Colonic mucosa (tissue), 4 donors: ENCODE data around the gene TCERG1L. TPM values are rescaled to one million over a fixed set of nuclear protein-coding genes. Genes with fewer than 3 reads are reported as not detected.

Experiments
- DNase-seq: peaks from one replicate; pipeline ENCODE4 v3.0.0-alpha.2; 2020
- H3K27ac ChIP-seq: fragments of 200-600 bp; one replicate; pipeline ENCODE4 v1.8.0; 2021
- H3K27me3 ChIP-seq: fragments of 200-600 bp; one replicate; pipeline ENCODE4 v1.8.0; 2021
- H3K36me3 ChIP-seq: fragments of 200-600 bp; one replicate; pipeline ENCODE4 v1.8.0; 2021
- H3K4me1 ChIP-seq: fragments of 200-600 bp; one replicate; pipeline ENCODE4 v1.8.0; 2021; ENCODE audit warnings: mild to moderate bottlenecking
- H3K4me3 ChIP-seq: fragments of 200-600 bp; one replicate; pipeline ENCODE4 v1.8.0; 2021
- H3K9ac ChIP-seq, 2 donors: one replicate each; pipeline ENCODE4 v1.7.0; 2013; ENCODE audit warnings: control low read depth in 2 of 2, low read depth in 2 of 2, low read length in 2 of 2
- H3K9me3 ChIP-seq: fragments of 200-600 bp; one replicate; pipeline ENCODE4 v1.8.0; 2021
- intact Hi-C: fragments of 100-400 bp; cut with DNase I; formaldehyde crosslinking; loops from one replicate; pipeline ENCODE4 v1.14.1; 2022
- total RNA-seq, 2 donors: library from RNA; stranded (reverse); fragmentation: NEBNext Ultra II Directional in 1 of 2; extraction: Animal tissue kit (Norgen Biotek cat#: 25700) in 1 of 2; gene quantifications; one replicate each; pipeline ENCODE4 v1.2.1, GENCODE V29; 2021
- TF ChIP-seq, protein P1 (sequence below): fragments of 200-600 bp; IDR thresholded peaks from one replicate; pipeline ENCODE4 v1.8.0; 2022; ENCODE audit warnings: antibody characterized with exemption, mild to moderate bottlenecking
- donor health status: healthy.
- donor health status: DM: no; HTN: no; CAD: no.
- donor health status: DM: no; HTN: no; CAD: no.

TCERG1L gene
- total RNA-seq, 2 donors from 2014 or later: not detected

DNA sequence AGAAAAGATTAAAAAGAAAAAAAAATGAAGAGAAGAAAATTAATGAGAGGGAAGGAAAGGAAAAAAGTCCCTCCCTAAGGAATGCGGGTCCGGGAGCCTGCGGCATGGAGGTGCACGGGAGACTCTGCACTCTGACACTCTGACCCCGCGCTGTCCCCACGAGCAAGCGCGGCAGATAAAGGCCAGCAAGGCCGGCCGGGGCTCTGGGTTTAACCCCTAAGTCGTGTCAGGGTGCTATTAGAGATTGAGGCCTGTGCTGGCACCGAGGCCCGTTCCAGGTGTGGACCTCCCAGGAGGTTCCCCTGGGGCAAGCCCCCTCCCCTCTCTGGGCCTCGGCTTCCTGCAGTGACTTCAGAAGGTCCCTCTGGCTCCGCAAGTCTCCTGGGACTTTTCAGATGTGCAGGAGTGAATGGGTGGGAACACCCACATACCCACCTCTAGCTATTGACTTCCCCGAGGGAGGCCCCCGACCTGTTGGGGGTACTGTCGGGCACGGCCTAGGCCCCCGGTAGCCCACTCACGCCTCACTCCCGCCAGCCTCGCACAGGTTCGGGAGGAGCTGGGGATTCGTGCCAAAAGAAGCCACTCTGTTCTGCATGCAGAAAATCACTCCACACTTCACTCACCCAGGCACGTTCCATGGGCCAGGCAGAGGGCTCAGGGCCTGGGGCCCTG is 164.1 kb downstream of the TCERG1L start:
- intact Hi-C loops: no loop called here
- TF ChIP-seq, protein P1, sequence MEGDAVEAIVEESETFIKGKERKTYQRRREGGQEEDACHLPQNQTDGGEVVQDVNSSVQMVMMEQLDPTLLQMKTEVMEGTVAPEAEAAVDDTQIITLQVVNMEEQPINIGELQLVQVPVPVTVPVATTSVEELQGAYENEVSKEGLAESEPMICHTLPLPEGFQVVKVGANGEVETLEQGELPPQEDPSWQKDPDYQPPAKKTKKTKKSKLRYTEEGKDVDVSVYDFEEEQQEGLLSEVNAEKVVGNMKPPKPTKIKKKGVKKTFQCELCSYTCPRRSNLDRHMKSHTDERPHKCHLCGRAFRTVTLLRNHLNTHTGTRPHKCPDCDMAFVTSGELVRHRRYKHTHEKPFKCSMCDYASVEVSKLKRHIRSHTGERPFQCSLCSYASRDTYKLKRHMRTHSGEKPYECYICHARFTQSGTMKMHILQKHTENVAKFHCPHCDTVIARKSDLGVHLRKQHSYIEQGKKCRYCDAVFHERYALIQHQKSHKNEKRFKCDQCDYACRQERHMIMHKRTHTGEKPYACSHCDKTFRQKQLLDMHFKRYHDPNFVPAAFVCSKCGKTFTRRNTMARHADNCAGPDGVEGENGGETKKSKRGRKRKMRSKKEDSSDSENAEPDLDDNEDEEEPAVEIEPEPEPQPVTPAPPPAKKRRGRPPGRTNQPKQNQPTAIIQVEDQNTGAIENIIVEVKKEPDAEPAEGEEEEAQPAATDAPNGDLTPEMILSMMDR: no peak
- DNase-seq: no peak

DNA sequence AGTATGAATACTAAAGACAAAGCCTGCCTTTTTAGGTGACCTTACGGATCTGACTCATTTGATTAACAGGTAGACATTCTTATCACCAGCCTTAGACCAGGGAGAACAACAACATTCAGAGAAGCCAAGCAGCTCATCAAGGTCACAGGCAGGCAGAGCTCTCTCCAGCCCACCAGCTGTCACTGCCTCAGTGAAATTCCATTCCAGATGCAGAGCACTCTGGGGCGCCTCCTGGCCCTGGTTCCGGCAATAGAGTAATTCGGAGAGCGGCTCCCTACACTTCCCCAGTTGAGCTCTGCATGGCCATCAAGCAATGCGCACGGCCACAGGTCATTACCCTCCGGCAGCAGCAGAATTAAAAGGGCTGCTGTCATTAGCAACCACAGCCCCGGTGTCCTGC is 164.7 kb downstream of the TCERG1L start:
- Histone ChIP-seq H3K9me3 (no peaks in the 10 kb centered on the region), H3K4me1 (no peaks in the 10 kb centered on the region), H3K27me3 (no peaks in the 10 kb centered on the region), H3K4me3 (no peak overlapping the region), H3K36me3 (no peaks in the 10 kb centered on the region), H3K9ac (no peak overlapping the region), H3K27ac (no peak overlapping the region)
- TF ChIP-seq, protein P1: no peak
- intact Hi-C loops: no loop called here
- DNase-seq: no peak

More for the DNA sequence above, 164.1 kb downstream of the TCERG1L start:
- no peaks in the 10 kb centered on the region for H3K36me3 ChIP-seq
- H3K27me3 ChIP-seq: no peaks in the 10 kb centered on the region
- H3K4me3 ChIP-seq: no peak overlapping the region
- no peaks in the 10 kb centered on the region for H3K9me3 ChIP-seq
- H3K4me1 ChIP-seq: no peaks in the 10 kb centered on the region
- H3K9ac ChIP-seq: no peak overlapping the region
- no peak overlapping the region for H3K27ac ChIP-seq

DNA sequence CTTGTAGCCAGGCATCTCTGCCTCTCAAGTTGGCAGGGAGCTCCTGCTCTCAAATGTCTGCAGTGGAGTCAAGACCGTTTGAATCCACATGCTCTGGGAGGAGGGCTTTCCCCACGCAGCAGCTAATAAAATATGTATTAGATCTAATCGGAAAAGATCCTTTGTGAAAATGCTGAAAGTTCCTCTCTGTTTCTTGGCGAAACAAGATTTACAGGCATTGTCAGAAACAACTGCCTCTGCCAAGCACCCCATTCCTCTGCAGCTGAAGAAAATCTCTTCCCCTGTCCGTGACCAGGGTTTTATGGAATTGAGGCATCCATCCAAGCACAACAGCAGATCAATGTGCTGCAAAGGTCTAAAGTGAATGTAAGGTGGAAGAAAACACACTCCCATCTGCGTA is 165.8 kb downstream of the TCERG1L start:
- no peak overlapping the region for H3K27ac ChIP-seq
- TF ChIP-seq, protein P1: no peak
- H3K4me1 ChIP-seq: no peaks in the 10 kb centered on the region
- intact Hi-C loops: no loop called here
- H3K9ac ChIP-seq: no peak overlapping the region
- DNase-seq: no peak
- H3K27me3 ChIP-seq: no peaks in the 10 kb centered on the region
- H3K9me3 ChIP-seq: no peaks in the 10 kb centered on the region
- no peaks in the 10 kb centered on the region for H3K36me3 ChIP-seq
- no peak overlapping the region for H3K4me3 ChIP-seq

DNA sequence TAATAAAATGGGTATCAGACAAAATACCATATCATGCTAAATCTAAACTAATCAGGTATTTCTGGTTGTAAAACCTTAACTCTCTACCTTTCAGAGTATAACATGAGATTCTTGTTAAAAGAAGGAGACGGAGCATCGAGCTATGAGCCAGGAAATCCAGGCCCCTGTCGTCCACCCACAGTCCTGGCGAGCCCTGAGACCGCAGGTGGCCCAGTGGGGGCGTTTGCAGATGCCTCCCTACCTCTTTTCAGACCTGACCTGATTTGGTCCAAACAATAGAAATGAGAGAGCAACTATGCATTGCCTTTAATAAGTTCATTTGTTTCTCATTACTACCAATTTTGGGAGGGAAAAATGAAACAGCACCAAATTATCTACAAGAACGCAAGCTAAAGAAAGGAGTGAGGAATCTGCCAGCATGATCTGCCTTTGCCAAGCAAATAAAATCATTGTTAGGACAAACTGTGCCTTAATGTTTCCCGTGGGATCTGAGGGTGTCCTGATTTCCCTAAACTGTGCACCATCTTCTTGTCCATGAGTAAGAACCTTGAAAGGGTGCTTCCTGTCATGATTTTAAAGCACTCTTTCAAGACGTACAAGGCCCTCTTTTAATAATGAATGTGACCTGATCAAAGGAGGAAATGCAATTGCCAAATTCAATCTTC is 166.7 kb downstream of the TCERG1L start:
- TF ChIP-seq, protein P1: no peak

DNA sequence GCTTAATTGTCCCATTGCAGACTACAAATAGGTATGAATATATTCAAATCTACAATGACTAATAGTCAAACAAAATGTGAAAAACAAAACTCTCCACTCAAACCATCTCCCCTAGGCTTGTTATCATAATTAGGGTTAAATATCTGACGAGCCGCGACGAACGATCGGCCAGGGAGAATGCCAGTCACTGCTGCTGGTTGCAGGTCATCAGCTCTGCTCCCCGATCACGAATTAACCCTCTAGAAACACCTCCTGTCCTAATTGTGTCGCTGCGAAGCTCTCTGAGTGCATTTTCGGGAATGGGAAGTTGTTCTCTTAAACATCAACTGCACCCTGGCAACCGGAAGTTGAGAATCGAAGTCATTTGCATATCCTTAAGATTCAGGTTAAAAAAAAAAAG is 167.3 kb downstream of the TCERG1L start:
- H3K9ac ChIP-seq: no peak overlapping the region
- TF ChIP-seq, protein P1: no peak
- H3K4me3 ChIP-seq: no peak overlapping the region
- no peak overlapping the region for H3K27ac ChIP-seq
- intact Hi-C loops: no loop called here
- DNase-seq: no peak
- no peaks in the 10 kb centered on the region for H3K27me3 ChIP-seq
- no peaks in the 10 kb centered on the region for H3K4me1 ChIP-seq
- no peaks in the 10 kb centered on the region for H3K36me3 ChIP-seq
- H3K9me3 ChIP-seq: no peaks in the 10 kb centered on the region

More for the DNA sequence above, 166.7 kb downstream of the TCERG1L start:
- no peak for DNase-seq
- H3K9ac ChIP-seq: no peak overlapping the region
- H3K27me3 ChIP-seq: no peaks in the 10 kb centered on the region
- H3K36me3 ChIP-seq: no peaks in the 10 kb centered on the region
- intact Hi-C loops: no loop called here
- H3K27ac ChIP-seq: no peak overlapping the region
- H3K4me3 ChIP-seq: no peak overlapping the region
- H3K9me3 ChIP-seq: no peaks in the 10 kb centered on the region
- no peaks in the 10 kb centered on the region for H3K4me1 ChIP-seq
